Measurements from ENCODE around the gene NLGN4X. TPM values are rescaled to one million over a fixed set of nuclear protein-coding genes. Genes with fewer than 3 reads are reported as not detected.
"Not testable (repeated sequence)": the region's sequence is repeated elsewhere in the genome, so short reads cannot be mapped to it uniquely, and the experiment has no call there.

The NLGN4X gene
- total RNA-seq, 1 donor from 2014 or later: 8.4 TPM

DNA sequence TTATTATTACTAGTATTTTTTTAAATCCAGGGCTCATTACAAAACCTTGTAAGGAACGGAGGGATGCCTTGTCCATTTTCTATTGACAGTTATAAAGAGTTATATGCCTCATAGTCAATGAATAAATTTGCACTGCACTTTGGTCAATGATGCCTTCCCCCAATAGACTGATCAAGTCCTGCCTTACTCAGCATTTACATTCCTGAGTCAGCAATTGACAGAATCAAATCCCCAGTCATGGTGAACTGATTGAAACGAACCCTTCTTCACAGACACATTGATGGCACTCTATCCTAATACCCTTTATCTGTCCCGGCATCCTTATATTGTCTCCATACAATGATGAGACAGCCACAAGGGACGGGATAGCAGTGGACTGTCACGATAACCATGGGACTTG, 213.2 kb downstream of the NLGN4X start:
- no peak for DNase-seq (ENCODE audit: low spot score)

DNA sequence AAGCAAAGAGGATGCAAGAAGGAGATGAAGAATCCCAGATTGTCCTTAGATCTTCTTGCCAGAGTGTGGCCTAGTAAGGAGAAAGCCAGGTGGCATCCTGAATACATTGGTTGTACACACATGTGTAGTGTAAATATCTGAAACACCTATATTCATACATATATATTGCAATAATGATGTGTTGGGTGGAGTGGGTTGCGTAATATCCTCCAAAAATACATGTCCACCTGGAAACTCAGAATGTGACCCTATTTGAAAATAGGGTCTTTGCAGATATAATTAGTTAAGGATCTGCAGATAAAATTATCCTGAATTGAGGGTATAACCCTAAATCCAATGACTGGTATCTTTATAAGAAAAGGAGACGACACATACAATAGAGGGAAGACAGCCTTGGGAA, 216.3 kb downstream of the NLGN4X start:
- DNase-seq (ENCODE audit: low spot score): no peak

DNA sequence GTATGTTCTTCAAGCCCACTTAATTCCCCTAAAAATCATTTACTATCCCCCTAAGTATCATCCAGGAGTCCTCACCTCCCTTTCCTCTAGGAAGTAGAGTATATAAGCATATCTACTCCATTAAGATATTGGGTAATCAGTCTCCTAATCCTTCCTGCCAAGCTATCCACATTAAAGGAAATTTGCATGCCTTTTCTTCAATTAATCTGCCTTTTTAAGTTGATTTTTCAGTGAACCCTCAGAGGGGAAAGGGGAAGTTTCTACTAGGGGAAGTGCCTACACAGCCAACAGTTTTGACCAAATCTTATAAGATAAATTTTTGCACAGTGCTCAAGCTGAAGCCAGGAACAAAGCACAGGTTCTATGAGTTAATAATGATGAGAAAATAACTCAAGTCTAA, 222.8 kb downstream of the NLGN4X start:
- no peak for DNase-seq (ENCODE audit: low spot score)

DNA sequence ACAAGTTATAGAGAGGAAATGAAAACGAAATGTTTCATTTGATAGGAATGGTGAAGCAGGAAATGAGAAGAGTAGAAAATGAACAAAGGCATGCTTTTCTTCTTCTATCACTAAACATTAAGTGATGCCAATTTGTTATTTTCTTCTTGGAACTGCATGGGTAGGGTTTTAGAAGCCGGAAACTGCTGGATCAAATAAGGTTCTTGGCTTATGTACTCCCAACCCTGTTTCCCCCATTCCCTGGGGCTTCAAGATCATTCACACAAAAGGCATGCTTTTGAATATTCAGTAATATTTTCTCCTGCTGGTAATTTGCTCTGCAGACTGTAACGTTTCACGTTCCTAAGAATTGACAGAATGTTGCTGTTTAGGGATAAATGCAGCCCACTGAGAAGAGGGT, 224.1 kb downstream of the NLGN4X start:
- DNase-seq (ENCODE audit: low spot score): no peak

DNA sequence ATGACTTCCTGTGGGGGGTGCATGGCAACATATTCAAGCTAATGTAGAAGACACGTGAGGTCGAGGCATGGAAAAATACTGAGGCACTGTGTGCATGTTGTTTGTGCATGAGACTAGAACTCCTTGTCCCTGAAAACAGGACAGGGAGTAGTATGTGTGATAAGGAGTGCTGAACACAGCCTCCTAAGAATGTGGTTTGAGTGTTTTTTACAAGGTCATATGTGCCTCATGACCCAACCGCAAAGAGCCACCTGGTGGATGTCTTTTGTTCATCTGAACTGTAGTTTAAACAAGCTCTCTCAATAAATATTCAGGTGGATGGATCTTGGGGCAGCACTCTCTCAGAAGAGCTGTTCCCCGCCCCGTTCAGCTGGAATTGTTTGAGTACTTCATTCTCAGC, 226.6 kb downstream of the NLGN4X start:
- DNase-seq (ENCODE audit: low spot score): no peak

DNA sequence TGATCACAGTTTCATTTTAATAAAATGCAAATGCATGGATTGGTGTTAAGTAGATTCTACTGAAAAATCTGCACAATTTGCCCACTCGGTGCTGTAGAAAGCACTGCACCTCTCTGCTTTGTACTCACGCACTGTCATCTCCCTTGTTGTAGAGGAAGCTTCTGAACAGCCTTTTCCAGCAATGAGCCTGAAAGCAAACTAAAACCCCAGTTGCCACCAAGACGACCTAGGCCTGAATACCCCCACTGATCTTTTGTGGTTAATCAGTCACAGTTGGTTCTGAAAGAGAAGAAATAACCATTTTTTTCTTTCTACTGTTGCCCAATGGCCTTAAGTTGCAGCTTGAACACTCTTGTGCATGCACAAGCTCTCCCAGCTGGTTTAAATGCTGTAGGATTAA, 229.8 kb downstream of the NLGN4X start:
- no peak for DNase-seq (ENCODE audit: low spot score)

DNA sequence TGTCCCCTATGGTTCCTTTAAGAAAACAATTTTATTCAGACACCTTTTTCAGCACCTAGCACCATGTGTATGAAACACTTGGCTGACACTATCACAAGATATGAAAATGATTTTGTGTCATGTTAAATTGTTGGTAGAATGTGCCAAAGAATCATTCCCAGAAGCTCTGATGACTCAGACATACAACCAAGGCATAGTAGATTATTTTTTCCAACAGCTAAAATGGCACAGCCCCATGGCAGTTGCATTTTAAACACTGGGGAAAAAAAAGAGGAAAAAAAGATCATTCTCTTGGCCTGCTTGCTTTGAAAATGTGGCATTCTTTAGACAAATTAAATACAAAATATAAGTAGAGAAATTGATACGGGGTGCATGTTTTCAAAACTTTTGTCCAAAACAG, 230.2 kb downstream of the NLGN4X start:
- no peak for DNase-seq (ENCODE audit: low spot score)

DNA sequence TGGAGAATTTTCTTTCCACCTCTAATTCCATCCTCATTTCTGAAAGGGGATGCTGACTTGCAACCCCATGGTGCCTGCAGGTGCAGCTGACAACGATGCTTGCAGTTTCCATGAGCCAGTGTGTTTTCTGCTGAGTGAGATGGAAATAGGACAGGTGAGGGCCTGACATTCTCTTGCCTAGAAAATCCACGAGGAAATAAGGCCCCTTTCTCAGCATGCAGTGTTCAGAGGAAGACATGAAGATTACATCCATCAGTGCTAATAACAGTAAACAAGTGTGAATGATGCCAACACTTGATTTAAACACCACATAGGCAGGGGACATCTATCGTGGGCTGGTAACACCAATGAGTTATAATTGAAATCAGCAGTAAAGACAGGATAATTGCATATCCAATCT, 237.3 kb downstream of the NLGN4X start:
- DNase-seq (ENCODE audit: low spot score): no peak

DNA sequence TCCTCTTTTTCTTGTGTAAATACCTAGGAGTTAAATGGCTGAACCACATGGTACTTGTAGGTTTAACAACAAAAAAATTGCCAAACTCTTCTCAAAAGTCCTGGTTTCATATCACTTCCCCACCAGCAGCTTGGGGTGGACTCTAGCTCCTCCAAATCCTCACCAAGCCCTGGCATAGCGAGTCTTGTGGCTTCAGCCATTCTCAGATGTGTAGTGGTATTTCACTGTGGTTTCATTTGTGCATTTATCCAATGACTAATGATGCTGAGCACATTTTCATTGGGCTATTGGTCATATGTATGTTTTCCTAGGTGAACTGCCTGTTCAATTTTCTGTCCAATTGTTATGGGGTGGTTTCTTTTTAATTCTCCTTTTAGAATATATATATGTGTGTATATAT, 249.3 kb downstream of the NLGN4X start:
- no peak for DNase-seq (ENCODE audit: low spot score)

DNA sequence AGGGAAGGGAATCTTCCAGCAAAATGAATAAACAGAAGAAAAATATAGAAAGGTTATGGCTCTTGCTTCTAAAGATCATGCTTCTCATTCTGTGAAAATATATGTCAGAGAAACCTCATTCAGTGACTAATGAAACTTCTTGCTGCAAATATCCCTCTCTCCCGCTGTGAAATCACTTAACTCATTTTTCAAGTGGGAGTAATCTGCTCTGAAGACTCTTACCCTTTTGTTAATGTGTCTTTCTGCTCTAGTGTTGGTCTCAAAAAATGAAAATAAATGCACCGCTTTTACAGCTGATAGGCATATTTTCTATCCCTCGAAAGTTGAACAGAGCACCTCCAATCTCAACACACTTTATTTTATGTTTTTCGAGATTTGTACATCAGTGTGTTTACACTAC, 252.3 kb downstream of the NLGN4X start:
- DNase-seq (ENCODE audit: low spot score): no peak

DNA sequence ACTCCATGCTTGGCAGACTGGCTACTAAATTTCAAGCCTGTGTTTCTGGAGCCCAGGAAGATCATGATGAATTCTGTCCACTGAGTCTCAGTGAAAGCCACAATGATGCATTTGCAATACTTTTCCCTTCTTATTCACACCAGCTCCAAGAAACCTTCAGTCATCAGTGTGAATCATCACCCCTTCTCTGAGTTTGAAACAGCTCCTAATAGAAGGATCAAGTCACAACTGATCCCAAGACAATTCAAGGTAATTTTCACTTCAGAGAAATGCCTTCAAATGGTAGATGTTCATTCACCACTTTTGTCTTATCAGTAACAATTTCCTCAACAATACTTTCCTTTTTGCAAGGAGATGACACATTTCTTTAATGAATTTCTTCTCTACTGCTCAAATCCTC, 257.4 kb downstream of the NLGN4X start:
- no peak for DNase-seq (ENCODE audit: low spot score)

DNA sequence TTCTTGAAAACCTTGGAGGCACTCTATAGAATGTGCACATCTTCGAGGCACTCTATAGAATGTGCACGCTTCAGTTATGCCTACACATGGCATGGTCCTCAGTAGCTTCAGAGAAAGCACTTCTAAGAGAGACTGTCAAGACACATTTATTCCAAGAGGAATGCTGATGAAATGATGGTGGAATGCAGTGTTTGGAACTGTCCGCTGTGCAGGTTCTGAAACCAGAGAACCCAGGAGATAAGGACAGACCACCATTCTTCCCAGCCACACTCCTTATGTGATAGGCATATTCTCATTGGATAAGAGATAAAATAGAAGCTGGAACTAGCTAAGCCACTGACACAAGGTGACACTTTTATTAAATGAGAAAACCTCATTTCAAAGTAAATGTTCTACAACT, 263.3 kb downstream of the NLGN4X start:
- no peak for DNase-seq (ENCODE audit: low spot score)

DNA sequence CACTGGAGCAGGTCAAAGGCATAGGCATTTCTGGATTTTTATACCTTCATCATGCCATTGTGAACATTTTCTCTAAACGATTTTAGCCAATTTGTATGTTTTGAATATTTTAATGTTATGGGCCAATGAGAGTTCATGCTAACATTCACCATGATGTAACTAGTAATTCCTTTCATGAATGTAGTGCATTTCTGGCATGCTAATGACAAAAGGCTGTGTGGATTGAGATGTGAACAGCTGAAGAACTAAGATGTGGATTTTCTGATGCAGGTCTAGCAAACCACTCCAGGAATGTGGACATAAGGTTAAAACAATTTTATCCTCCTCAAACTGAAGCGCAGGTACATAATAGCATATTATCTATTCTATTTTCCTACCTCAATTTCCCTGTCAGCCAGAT, 269.4 kb downstream of the NLGN4X start:
- no peak for DNase-seq (ENCODE audit: low spot score)

DNA sequence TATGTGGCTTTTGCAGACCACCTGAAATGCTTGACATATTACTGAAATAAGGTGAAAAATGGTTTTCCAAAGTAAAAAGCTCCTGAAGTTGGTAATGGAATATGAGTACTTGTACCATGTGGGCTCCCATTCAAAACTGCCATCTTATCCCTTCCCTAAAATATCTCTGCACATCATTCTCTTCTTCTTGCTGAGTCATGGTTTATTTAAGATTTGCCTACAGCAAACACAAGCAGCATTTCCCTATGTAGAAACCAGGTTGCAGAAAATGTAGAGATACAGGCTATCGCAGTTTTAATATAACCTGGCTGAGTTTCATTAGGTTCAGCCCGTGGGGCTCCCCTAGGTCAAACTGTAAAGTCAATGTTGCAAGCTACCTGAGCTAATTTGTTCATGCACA, 270.1 kb downstream of the NLGN4X start:
- DNase-seq (ENCODE audit: low spot score): no peak

DNA sequence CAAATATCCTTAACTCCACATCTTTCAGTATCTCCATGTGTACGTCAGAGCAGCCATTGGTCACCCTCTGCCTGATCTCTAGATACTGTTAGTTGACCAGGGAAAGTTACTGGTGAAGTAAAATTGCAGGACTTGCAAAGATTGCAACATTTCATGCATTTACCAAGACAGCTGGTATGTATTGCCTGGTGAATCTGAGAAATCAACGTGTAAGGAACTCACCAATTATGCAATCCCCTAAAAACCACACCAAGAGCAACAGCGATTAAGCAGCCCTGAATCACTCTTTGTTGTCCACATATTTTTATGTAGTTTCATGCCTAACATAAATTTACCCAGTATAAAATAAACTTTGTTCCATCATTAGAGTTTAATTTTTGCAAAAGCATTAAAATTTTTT, 271.2 kb downstream of the NLGN4X start:
- no peak for DNase-seq (ENCODE audit: low spot score)

DNA sequence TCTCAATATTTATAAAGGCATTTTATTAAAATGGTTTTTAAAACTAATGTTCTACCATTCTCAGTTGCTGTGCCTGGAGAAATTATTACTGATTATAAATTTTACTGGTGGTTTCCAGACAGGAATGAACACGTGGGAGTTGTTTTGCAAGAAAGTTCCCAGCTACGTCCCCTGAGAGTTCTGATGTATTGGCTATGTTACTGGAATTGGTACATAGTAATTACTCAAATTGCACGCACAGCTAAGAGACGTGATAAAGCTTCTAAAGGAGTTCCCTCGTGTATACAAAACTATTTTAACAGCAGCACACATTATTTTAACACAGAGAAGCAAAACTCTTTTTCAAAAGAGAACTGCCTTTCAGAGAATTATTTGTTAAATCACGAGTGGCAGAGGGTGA, 292.2 kb downstream of the NLGN4X start:
- no peak for DNase-seq (ENCODE audit: low spot score)

DNA sequence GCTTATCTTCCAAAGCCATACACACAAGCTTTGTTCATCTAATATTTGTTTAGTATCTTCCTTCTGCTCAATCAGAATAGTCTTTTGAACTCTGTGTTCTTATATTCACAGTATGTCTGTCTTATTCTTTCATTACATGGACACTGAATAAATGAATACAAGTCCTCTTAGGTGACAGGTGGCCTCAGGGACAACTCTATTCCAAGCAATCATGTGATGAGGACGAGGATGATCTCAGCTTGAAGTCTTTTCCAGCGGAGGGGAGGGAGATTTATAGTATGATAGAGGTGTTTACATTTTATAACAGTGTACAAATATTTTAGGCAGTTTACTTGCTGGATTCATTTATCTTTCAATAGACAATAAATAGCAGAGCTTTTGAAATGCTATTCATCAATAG, 300.4 kb downstream of the NLGN4X start:
- no peak for DNase-seq (ENCODE audit: low spot score)

DNA sequence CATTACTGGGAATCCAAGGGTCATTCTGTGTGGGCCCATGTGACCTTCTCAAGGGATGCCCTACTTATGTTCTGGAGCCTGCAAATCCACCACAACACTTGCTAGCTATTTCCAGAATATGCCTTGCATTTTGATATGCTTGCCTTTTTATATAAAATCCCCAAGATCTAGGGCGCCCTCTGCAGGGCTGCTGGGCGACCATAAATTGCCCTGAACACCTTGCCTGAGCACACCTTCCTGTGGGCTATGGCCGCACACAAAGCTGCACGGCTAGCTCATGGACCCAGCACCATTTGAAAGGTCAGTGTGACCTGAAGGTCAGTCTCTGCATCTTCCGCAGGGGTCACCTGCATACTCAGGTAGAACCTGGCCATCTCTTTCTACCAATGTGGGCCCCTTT, 311.7 kb downstream of the NLGN4X start:
- DNase-seq (ENCODE audit: low spot score): no peak

DNA sequence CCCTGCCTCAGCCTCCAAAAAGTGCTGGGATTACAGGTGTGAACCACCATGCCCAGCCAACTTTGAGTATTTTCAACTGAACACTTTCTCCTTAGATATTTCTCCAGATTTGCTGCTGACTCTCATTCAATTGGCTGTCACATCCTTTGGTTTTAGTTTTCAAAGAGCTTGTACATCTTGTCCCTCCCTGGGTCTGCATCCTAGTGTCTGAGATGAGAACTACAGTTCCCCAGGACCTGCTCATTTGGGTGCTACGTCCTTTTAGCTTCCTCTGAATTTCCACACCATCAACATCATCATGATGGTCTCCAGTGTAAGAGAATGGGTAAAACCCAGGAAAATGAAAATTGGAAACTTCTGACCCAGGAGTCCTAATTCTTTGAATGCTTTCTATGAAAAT, 312.9 kb downstream of the NLGN4X start:
- no peak for DNase-seq (ENCODE audit: low spot score)

DNA sequence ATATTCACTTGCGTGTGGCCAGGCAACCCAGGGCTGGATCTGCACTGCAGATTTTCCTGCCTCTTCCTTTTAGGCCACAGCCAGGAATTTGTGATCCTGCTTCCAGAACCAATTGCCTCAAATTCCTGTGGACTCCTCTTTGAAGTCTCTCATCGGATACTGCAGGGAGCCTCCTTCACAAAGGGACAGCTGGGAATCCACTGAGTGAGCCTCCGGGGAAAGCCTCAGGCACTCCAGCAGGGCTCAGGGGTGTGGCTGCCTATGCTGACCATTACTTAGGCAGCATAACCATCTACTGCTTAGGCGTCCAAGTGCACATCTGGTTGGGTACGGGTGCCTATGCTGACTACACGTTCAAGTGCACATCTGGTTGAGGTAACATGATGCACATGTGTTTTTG, 321.5 kb downstream of the NLGN4X start:
- no peak for DNase-seq (ENCODE audit: low spot score)

DNA sequence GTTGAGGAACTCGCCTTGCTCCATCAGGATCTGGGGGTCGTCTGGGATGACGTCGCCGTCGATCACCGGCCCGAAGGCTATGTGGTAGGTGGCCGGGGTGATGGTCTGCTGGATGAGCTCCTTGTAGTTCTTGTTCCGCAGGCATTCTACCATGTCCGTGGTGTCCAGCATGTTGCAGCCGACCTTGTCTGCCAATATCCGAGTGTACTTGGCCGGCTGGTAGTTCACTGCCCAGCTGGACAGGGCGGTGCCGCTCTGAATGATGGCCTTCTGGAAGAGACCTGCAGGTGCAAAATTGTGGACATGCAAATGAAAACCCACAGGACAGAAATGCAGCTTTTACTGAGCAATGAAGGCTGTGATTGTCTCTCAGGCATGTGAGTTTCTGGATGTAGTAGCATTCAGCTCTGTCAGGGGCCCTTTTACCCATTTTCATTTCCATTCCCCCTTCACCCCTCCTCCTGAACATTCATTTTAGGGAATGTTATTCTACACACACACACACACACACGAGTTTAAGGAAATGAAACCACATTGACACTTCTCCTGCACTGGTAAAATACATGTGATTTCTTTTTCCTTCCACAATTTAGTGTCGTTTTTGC, 325.0 kb downstream of the NLGN4X start:
- DNase-seq (ENCODE audit: low spot score): not testable (repeated sequence)

DNA sequence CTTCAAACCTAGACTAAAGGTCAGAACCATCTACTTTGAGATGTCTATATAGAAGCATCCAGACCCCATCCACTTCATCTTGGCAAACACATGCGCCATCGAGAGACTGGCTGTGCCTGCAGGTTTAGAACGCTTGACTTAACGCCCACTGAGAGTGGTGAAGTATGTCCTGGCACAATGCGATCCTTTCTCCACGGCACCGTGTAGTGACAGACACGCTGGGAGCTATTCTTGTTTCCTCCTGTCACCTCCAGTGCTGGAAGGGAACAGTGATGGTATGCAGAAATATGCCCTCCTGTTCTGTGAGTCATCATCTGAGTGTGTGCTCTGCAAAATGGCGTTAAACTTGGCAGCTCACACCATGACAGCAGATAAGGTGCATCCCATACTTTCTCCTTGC, 330.2 kb downstream of the NLGN4X start:
- DNase-seq (ENCODE audit: low spot score): no peak

DNA sequence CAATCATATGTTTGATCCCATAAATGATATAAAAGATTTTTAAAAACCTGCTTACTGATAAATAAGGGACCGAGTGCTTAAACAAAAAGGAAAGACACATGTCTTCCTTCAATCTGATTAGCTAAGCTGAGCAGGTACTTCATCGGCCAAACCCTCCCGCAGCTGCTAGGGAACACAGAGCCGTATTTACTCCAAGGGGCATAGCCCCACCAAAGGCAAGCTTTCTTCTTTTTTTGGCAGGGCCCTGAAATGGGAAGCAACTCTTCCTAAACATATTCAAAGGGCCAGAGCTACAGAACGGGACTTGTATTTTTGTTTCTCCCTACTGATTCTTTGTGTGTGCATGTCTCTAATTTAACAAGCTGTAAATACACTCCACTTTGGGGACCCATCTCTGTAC, 337.3 kb downstream of the NLGN4X start:
- no peak for DNase-seq (ENCODE audit: low spot score)

DNA sequence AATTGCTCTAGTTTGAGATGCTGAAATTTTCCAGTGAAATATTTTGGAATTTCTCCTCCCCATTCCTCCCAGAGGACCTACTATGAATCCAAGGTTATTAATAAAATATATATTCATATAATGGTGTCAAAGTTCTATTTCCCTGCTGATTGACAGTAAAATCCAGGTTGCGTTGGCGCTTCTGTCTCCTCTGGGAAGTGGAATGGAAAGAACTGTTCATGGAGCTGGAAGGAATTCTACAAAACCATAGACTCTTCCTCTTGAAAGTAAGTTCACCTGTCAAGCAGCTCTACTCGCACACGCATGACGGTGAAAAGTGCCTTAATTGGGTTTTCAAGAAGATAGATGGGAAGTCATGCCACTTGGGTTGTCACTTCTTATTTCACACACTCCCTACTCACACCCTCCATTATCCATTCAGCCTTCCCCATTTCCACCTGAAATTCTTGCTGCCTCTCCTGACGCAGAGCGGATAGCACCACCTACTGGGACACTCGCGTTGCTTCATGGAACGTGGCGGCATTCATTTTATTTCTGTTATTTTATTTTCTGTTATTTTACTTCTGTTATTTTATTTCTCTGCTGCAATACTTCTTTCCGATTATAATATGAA, 351.6 kb downstream of the NLGN4X start:
- no peak for DNase-seq (ENCODE audit: low spot score)
